Suppressor macrophage treated with lipopolysaccharide for 4 hours (primary cell): ENCODE measurements around the gene SLC16A1.
"Not testable (repeated sequence)": the region's sequence is repeated elsewhere in the genome, so short reads cannot be mapped to it uniquely, and the experiment has no call there.

Experiments
- DNase-seq: peaks from one replicate; pipeline ENCODE4 v3.0.0-alpha.2; 2020

The SLC16A1 gene

GRCh38 chr1:112955773-112956543 lies at the start of gene SLC16A1:
Gene SLC16A1 (minus strand): TSS chr1:112956196. CDS start chr1:112929308, 26,888 bp downstream.
- DNase-seq = peak; percentile 95

- no peak for DNase-seq
These were observed 48.0 kb upstream of the SLC16A1 start for GRCh38 chr1:113003751-113004690.

GRCh38 chr1:113002297-113002696 lies 46.3 kb upstream of the SLC16A1 start:
- no peak for DNase-seq

- DNase-seq = no peak
These were observed 42.7 kb upstream of the SLC16A1 start for GRCh38 chr1:112998592-112999235.

GRCh38 chr1:112997781-112998180 lies 41.8 kb upstream of the SLC16A1 start:
- no peak for DNase-seq

- DNase-seq = no peak
These were observed 39.9 kb upstream of the SLC16A1 start for GRCh38 chr1:112995890-112996289.

- DNase-seq = not testable (repeated sequence)
These were observed 39.0 kb upstream of the SLC16A1 start for GRCh38 chr1:112995021-112995420.

- no peak for DNase-seq
These were observed 36.8 kb upstream of the SLC16A1 start for GRCh38 chr1:112992780-112993179.

- peak; percentile 53 for DNase-seq
These were observed 35.6 kb upstream of the SLC16A1 start for GRCh38 chr1:112991402-112992120.

- no peak for DNase-seq
These were observed 34.3 kb upstream of the SLC16A1 start for GRCh38 chr1:112990271-112990670.

- no peak for DNase-seq
These were observed 32.4 kb upstream of the SLC16A1 start for GRCh38 chr1:112988367-112988766.

- no peak for DNase-seq
These were observed 29.1 kb upstream of the SLC16A1 start for GRCh38 chr1:112985123-112985522.

- no peak for DNase-seq
These were observed 27.6 kb upstream of the SLC16A1 start for GRCh38 chr1:112983537-112984131.

- peak; percentile 73 for DNase-seq
These were observed 27.0 kb upstream of the SLC16A1 start for GRCh38 chr1:112982853-112983536.

- DNase-seq = no peak
These were observed 26.3 kb upstream of the SLC16A1 start for GRCh38 chr1:112982328-112982727.

GRCh38 chr1:112981834-112982233 lies 25.8 kb upstream of the SLC16A1 start:
- not testable (repeated sequence) for DNase-seq

- DNase-seq = peak; percentile 53
These were observed 25.4 kb upstream of the SLC16A1 start for GRCh38 chr1:112981426-112981825.

- DNase-seq = no peak
These were observed 19.3 kb upstream of the SLC16A1 start for GRCh38 chr1:112975336-112975735.

GRCh38 chr1:112974646-112975045 lies 18.6 kb upstream of the SLC16A1 start:
- no peak for DNase-seq

GRCh38 chr1:112973788-112974187 lies 17.8 kb upstream of the SLC16A1 start:
- DNase-seq = no peak

GRCh38 chr1:112971006-112971405 lies 15.0 kb upstream of the SLC16A1 start:
- DNase-seq = no peak

GRCh38 chr1:112964347-112964746 lies 8.4 kb upstream of the SLC16A1 start:
- no peak for DNase-seq
